ENCODE results near the gene FMN2. TPM values are rescaled to one million over a fixed set of nuclear protein-coding genes. Genes with fewer than 3 reads are reported as not detected.

The FMN2 gene
- total RNA-seq, 2 donors from 2014 or later: not detected

DNA sequence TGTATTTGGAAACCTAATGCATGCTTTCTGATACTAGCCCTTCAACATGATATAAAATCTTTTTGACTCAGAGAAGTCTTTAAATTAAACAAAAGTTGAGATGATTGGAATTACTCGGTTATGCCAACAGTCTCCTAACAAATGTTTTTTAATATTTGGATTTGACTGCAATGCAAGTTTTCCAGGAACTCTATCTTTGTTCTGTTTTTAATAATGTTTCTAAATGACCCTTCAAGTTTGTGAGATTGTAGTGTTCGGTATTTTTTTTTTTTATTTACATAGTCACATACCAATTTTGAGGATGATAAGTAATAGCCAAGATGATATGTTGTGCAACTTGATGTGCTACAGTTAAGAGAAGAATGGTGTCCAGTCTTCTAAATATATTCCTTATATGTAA is 258.0 kb downstream of the FMN2 start:
- no peak for DNase-seq (ENCODE audit: low spot score)
- H3K36me3 Mint-ChIP-seq: no peaks in the 10 kb centered on the region
- no peak for ATAC-seq
- no peaks in the 10 kb centered on the region for H3K4me1 Mint-ChIP-seq (ENCODE audit: low read depth in 2 of 2)
- H3K4me3 Mint-ChIP-seq: no peak overlapping the region
- H3K27me3 Mint-ChIP-seq: no peaks in the 10 kb centered on the region
- peaks cover 17% of the 10 kb centered on the region for H3K9me3 Mint-ChIP-seq
- no peak overlapping the region for H3K27ac Mint-ChIP-seq

- Mint-ChIP-seq H3K27me3 (no peaks in the 10 kb centered on the region), H3K4me1 (ENCODE audit: low read depth in 2 of 2) (no peaks in the 10 kb centered on the region), H3K27ac (no peak overlapping the region), H3K36me3 (no peaks in the 10 kb centered on the region), H3K9me3 (peaks cover 17% of the 10 kb centered on the region), H3K4me3 (no peak overlapping the region)
- DNase-seq (ENCODE audit: low spot score) (no peak), ATAC-seq (no peak)
Measured at GRCh38 chr1:240350910-240351331, 259.2 kb downstream of the FMN2 start.

DNA sequence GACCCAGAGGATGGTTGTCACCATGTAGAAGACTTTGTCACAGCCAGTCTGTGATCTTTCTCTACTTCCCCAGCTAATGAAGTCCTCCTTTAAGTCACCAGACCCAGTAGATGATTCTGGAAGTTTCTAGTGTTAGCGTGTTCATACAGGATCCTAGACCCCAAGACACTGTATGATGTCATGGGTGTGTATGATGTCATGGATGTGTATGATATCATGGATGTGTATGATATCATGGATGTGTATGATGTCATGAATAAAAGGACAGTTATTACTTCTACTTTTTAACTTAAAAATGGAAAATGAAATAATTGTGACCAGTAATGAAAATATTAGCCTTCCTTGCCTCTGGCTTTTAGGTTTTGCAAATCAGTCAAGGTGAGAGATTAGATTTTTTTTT is 260.0 kb downstream of the FMN2 start:
- no peak overlapping the region for H3K27ac Mint-ChIP-seq
- no peaks in the 10 kb centered on the region for H3K27me3 Mint-ChIP-seq
- ATAC-seq: no peak
- no peak for DNase-seq (ENCODE audit: low spot score)
- H3K4me3 Mint-ChIP-seq: no peak overlapping the region
- H3K4me1 Mint-ChIP-seq (ENCODE audit: low read depth in 2 of 2): no peaks in the 10 kb centered on the region
- peaks cover 17% of the 10 kb centered on the region for H3K9me3 Mint-ChIP-seq
- H3K36me3 Mint-ChIP-seq: no peaks in the 10 kb centered on the region

- no peak for ATAC-seq
- H3K36me3 Mint-ChIP-seq: no peaks in the 10 kb centered on the region
Measured at GRCh38 chr1:240352769-240353168, 261.1 kb downstream of the FMN2 start.

DNA sequence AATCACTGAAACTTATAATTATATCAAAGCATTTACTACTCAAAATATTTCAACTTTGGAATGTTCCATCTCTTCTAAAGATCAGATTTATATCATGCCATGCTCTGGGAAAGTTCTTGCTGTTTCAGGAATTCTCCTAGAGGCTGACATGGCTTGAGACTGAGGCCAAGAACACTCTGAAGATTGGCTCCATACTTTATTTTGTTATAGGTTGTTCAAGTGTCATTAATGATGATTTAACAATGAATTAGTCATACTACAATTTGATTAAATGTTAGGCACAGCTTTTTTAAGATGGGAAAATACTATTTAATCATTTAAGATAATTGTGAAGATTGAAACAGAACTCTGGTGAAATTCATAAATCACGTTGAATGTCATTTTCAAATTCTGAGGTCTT is 264.9 kb downstream of the FMN2 start:
- Mint-ChIP-seq H3K27me3 (no peaks in the 10 kb centered on the region), H3K4me1 (ENCODE audit: low read depth in 2 of 2) (no peaks in the 10 kb centered on the region), H3K36me3 (no peaks in the 10 kb centered on the region), H3K9me3 (peaks cover 23% of the 10 kb centered on the region), H3K4me3 (no peak overlapping the region), H3K27ac (no peak overlapping the region)
- ATAC-seq (no peak), DNase-seq (ENCODE audit: low spot score) (no peak)

More at GRCh38 chr1:240352769-240353168, 261.1 kb downstream of the FMN2 start:
- H3K4me1 Mint-ChIP-seq (ENCODE audit: low read depth in 2 of 2): no peaks in the 10 kb centered on the region
- H3K4me3 Mint-ChIP-seq: no peak overlapping the region
- no peak for DNase-seq (ENCODE audit: low spot score)
- no peaks in the 10 kb centered on the region for H3K27me3 Mint-ChIP-seq
- peaks cover 14% of the 10 kb centered on the region for H3K9me3 Mint-ChIP-seq
- no peak overlapping the region for H3K27ac Mint-ChIP-seq

GRCh38 chr1:240362046-240362445 is 270.4 kb downstream of the FMN2 start:
- Mint-ChIP-seq H3K27me3 (no peaks in the 10 kb centered on the region), H3K4me1 (ENCODE audit: low read depth in 2 of 2) (no peaks in the 10 kb centered on the region), H3K4me3 (no peak overlapping the region), H3K36me3 (no peaks in the 10 kb centered on the region), H3K27ac (no peak overlapping the region), H3K9me3 (peaks cover 14% of the 10 kb centered on the region)
- ATAC-seq (no peak), DNase-seq (ENCODE audit: low spot score) (no peak)

GRCh38 chr1:240362826-240363225 is 271.1 kb downstream of the FMN2 start:
- no peak for ATAC-seq
- Mint-ChIP-seq H3K27me3 (no peaks in the 10 kb centered on the region), H3K27ac (no peak overlapping the region), H3K4me1 (ENCODE audit: low read depth in 2 of 2) (no peaks in the 10 kb centered on the region), H3K36me3 (no peaks in the 10 kb centered on the region), H3K4me3 (no peak overlapping the region), H3K9me3 (peaks cover 14% of the 10 kb centered on the region)
- DNase-seq (ENCODE audit: low spot score): no peak

DNA sequence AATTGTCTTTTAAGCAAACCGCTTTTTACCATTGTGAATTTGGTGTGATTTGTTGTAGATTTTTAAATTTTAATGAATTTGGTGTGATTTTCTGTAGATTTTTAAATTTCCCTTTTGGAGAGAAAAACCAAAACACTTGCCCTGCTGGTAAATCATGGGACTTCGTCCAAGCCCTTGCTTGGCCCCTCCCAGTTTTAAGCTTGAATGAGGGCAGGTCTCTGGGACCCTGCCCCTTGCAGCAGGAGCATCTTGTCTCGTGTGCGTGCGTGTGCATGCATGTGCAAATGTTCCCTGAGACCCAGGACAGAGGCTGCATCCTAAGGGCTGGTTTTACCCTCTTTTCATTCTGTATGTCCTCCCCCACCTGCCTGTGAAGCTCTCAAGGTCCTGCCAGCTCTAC is 271.6 kb downstream of the FMN2 start:
- ATAC-seq (no peak), DNase-seq (ENCODE audit: low spot score) (no peak)
- H3K27me3 Mint-ChIP-seq: no peaks in the 10 kb centered on the region
- no peak overlapping the region for H3K27ac Mint-ChIP-seq
- no peak overlapping the region for H3K4me3 Mint-ChIP-seq
- no peaks in the 10 kb centered on the region for H3K4me1 Mint-ChIP-seq (ENCODE audit: low read depth in 2 of 2)
- peaks cover 14% of the 10 kb centered on the region for H3K9me3 Mint-ChIP-seq
- no peaks in the 10 kb centered on the region for H3K36me3 Mint-ChIP-seq

GRCh38 chr1:240363914-240364313 is 272.2 kb downstream of the FMN2 start:
- ATAC-seq (no peak), DNase-seq (ENCODE audit: low spot score) (no peak)
- Mint-ChIP-seq H3K4me1 (ENCODE audit: low read depth in 2 of 2) (no peaks in the 10 kb centered on the region), H3K9me3 (peaks cover 14% of the 10 kb centered on the region), H3K27ac (no peak overlapping the region), H3K4me3 (no peak overlapping the region), H3K36me3 (no peaks in the 10 kb centered on the region), H3K27me3 (no peaks in the 10 kb centered on the region)

DNA sequence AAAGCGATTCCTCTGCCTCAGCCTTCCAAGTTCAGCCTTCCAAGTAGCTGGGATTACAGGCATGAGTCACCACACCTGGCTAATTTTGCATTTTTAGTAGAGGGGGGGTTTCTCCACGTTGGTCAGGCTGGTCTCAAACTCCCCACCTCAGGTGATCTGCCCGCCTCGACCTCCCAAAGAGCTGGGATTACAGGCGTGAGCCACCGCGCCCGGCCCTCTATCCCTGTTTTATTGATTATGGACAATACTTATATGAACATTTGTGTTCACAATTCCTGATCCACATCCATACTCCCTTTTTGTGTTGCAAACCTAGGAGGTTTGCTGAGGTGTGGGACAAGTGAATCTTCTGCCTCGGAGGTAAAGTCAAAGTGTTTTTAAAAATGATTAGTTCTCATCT is 275.0 kb downstream of the FMN2 start:
- no peak for DNase-seq (ENCODE audit: low spot score)
- Mint-ChIP-seq H3K9me3 (peaks cover 1% of the 10 kb centered on the region), H3K4me1 (ENCODE audit: low read depth in 2 of 2) (no peaks in the 10 kb centered on the region), H3K27ac (no peak overlapping the region), H3K36me3 (no peaks in the 10 kb centered on the region), H3K4me3 (no peak overlapping the region), H3K27me3 (no peaks in the 10 kb centered on the region)
- ATAC-seq: no peak

- no peaks in the 10 kb centered on the region for H3K4me1 Mint-ChIP-seq (ENCODE audit: low read depth in 2 of 2)
- H3K36me3 Mint-ChIP-seq: peaks cover 5% of the 10 kb centered on the region
- H3K27me3 Mint-ChIP-seq: no peaks in the 10 kb centered on the region
- H3K4me3 Mint-ChIP-seq: no peak overlapping the region
- ATAC-seq: no peak
- H3K9me3 Mint-ChIP-seq: no peaks in the 10 kb centered on the region
- no peak overlapping the region for H3K27ac Mint-ChIP-seq
- DNase-seq (ENCODE audit: low spot score): no peak
Measured at GRCh38 chr1:240385551-240385950, 293.9 kb downstream of the FMN2 start.

GRCh38 chr1:240385985-240386978 is 294.6 kb downstream of the FMN2 start:
- no peak for ATAC-seq
- H3K27me3 Mint-ChIP-seq: no peaks in the 10 kb centered on the region
- H3K36me3 Mint-ChIP-seq: no peaks in the 10 kb centered on the region

DNA sequence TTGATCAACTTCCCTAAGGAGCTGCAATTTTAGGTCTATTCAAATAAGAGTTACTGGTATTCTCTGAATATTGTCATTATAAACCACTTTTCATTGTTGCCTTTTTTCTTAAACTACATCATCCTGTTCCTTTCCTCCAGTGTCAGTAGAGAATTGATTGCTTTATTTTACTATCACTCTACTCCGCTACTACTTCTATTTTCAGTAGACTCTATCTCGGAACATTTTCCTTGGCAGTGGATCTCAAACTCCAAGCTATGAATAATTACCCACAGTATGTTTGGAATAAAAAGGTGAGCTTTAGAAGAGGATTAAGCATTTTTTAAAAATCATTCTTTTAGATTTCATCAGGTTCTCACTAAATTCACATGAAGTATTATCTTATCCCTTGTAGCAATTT is 295.4 kb downstream of the FMN2 start:
- Mint-ChIP-seq H3K27ac (no peak overlapping the region), H3K36me3 (no peaks in the 10 kb centered on the region), H3K9me3 (no peaks in the 10 kb centered on the region), H3K27me3 (no peaks in the 10 kb centered on the region), H3K4me1 (ENCODE audit: low read depth in 2 of 2) (no peaks in the 10 kb centered on the region), H3K4me3 (no peak overlapping the region)
- ATAC-seq (no peak), DNase-seq (ENCODE audit: low spot score) (no peak)

More at GRCh38 chr1:240385985-240386978, 294.6 kb downstream of the FMN2 start:
- Mint-ChIP-seq H3K4me3 (no peak overlapping the region), H3K27ac (no peak overlapping the region), H3K4me1 (ENCODE audit: low read depth in 2 of 2) (no peaks in the 10 kb centered on the region), H3K9me3 (no peaks in the 10 kb centered on the region)
- no peak for DNase-seq (ENCODE audit: low spot score)

DNA sequence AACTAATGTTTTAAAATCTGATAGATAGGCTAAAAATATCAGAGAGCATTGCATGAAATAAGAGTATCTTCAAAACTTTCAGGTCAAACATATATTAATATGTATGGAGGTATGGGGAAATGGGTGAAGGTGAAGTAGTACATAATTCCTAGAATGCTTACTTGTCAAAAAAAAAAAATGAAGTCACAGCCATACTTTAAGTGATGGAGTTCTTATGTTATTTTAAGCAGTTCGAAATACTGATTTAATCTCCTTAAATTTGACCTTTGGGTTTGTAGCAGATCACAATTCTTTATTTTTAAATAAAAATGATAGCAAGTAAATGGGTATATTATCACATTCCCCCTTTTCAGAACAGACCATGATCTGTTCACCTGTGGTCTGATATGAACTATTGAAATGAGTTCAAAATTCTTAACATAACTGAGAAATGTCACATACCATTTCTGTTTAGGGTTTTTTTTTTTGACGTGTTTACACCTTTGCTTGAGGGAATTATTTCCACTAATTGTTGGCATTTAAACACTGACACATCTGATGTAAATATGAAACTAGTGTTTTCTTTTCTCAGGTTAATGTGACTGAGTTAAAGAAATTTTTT is 300.1 kb downstream of the FMN2 start:
- Mint-ChIP-seq H3K27ac (no peak overlapping the region), H3K9me3 (peaks cover 3% of the 10 kb centered on the region), H3K4me3 (no peak overlapping the region), H3K27me3 (peaks cover 0 to 5% of the 10 kb centered on the region in 2 donors), H3K36me3 (no peaks in the 10 kb centered on the region), H3K4me1 (ENCODE audit: low read depth in 2 of 2) (no peaks in the 10 kb centered on the region)
- DNase-seq (ENCODE audit: low spot score) (no peak), ATAC-seq (no peak)
